ENCODE data around the gene TRIM54. TPM values are rescaled to one million over a fixed set of nuclear protein-coding genes. Genes with fewer than 3 reads are reported as not detected.

TRIM54 gene
- total and polyA plus RNA-seq, 2 of the 8 experiments (the other 6 are each of a cell fraction or from before 2014, with no cell fraction given): 3.9 to 5.8 TPM

DNA sequence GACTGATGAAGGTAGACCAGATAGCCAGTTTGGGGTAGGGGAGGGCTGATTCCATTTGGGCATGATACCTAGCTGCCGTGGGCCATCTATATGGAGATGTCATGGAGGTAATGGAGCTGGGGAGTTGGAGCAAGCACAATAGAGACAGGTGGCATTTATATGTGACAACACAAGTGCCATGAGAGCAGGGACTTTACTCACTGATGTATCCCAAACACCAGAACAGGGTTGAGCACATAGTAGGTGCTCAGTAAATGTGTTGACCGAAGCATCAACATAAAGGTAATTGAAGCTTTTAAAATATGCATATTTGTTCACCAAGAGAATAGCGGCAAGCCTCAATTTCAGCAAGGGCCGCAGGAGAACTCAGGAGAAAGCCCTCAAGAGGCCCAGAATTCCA lies 34.3 kb upstream of the TRIM54 start:
- TF ChIP-seq RXRA (IDR thresholded peaks at IDR 0.05; ENCODE audit: insufficient read depth, low read depth, low read length) (no peak), POLR2A (IDR thresholded peaks at IDR 0.05; ENCODE audit: control extremely low read depth in 1 of 2, low read depth in 2 of 2, low read length in 2 of 2) (peak; percentile 50 to 66), CHD2 (IDR thresholded peaks at IDR 0.05; ENCODE audit: low read length) (no peak), POLR2AphosphoS5 (IDR thresholded peaks at IDR 0.05; ENCODE audit: low read depth, low read length) (peak; percentile 49; the same call in 1 of the 2 replicates), HDAC6 (IDR thresholded peaks at IDR 0.05; ENCODE audit: low read depth, low read length) (no peak), SUZ12 (IDR thresholded peaks at IDR 0.05; ENCODE audit: low read length) (no peak), CREB1 (IDR thresholded peaks at IDR 0.05) (no peak), SP2 (IDR thresholded peaks at IDR 0.05; ENCODE audit: low read length) (no peak), KDM5A (IDR thresholded peaks at IDR 0.05; ENCODE audit: low read length) (no peak), KDM4A (IDR thresholded peaks at IDR 0.05; ENCODE audit: low read depth, low read length, severe bottlenecking) (no peak), RFX5 (IDR thresholded peaks at IDR 0.05; ENCODE audit: borderline replicate concordance, low read depth, low read length) (no peak)
- no peak overlapping the region for H2BK5ac ChIP-seq (ENCODE audit: low read depth, low read length)
- no peak overlapping the region for H3K4me3 ChIP-seq (ENCODE audit: extremely low read depth in 1 of 4, insufficient read depth in 2 of 4, low read depth in 3 of 4, low read length in 4 of 4)
- FAIRE-seq (no peak), DNase-seq (ENCODE audit: low read depth in 1 of 2, low spot score in 2 of 2) (no peak)
- no peak overlapping the region for H2BK12ac ChIP-seq (ENCODE audit: low read depth, low read length)
- no peaks in the 10 kb centered on the region for H3K79me1 ChIP-seq (ENCODE audit: low read depth, low read length)
- peaks cover 0 to 6% (median 2%) of the 10 kb centered on the region in 4 experiments; a peak in 5 of 7 replicates for H3K27me3 ChIP-seq (replicated peaks in 1 of 4; ENCODE audit: control insufficient read depth in 3 of 4, extremely low read depth in 1 of 4, insufficient read depth in 3 of 4, low read length in 3 of 4)
- no peak overlapping the region for H2BK20ac ChIP-seq (ENCODE audit: low read length)
- no peak overlapping the region for H3K4ac ChIP-seq (replicated peaks; ENCODE audit: insufficient read length, low read depth, low read length)
- H4K20me1 ChIP-seq (replicated peaks in 1 of 2; ENCODE audit: control insufficient read depth in 1 of 2, insufficient read depth in 2 of 2, low read length in 2 of 2): peaks cover 0 to 2% of the 10 kb centered on the region in 2 experiments
- no peak overlapping the region for H3K56ac ChIP-seq (replicated peaks; ENCODE audit: insufficient read length, low read depth, low read length)
- ChIA-PET CTCF (ENCODE audit: partially characterized antibody) (interaction anchor here (0.8 to 8.3 kb wide), 12 partner anchors 8 to 90 kb away, joined by 3 to 180 read pairs (median 6); partner anchors contain the start of genes DNAJC5G, TRIM54 and UCN), POLR2A (ENCODE audit: partially characterized antibody) (interaction anchor here (0.6 to 32.6 kb wide), 22 partner anchors 10 to 198 kb away, joined by 3 to 835 read pairs (median 9); partner anchors contain the start of genes ABHD1, ATRAID, CAD and DNAJC5G)
- H3K23me2 ChIP-seq (ENCODE audit: low read depth, low read length): no peaks in the 10 kb centered on the region; the same call in 1 of the 2 replicates
- H4K91ac ChIP-seq (replicated peaks; ENCODE audit: insufficient read length, low read length): no peak overlapping the region
- H3K9ac ChIP-seq (replicated peaks in 1 of 4; ENCODE audit: extremely low read depth in 1 of 4, low read depth in 3 of 4, low read length in 3 of 4): no peak overlapping the region
- H2AK5ac ChIP-seq (ENCODE audit: low read depth, low read length): no peak overlapping the region
- H3K79me2 ChIP-seq (ENCODE audit: control insufficient read depth in 1 of 2, insufficient read depth in 2 of 2, low read length in 2 of 2): no peaks in the 10 kb centered on the region
- no peak overlapping the region for H4K5ac ChIP-seq (ENCODE audit: insufficient read length, low read depth, low read length)
- WGBS, 2 experiments (ENCODE audit: extremely low coverage in 1 of 2, insufficient coverage in 1 of 2, insufficient read length in 1 of 2, insufficient replicate concordance in 2 of 2, low coverage in 1 of 2, low lambda C conversion rate in 2 of 2, missing lambda C conversion rate in 1 of 2): 75% methylated on average over 4 of the region's 4 CpGs; no CpG with 5 or more reads in 1 of the 2 experiments
- no peak overlapping the region for H3K4me2 ChIP-seq (ENCODE audit: insufficient read depth in 1 of 2, low read depth in 2 of 2, low read length in 2 of 2)
- peaks cover 9 to 18% (median 17%) of the 10 kb centered on the region in 4 experiments for H3K36me3 ChIP-seq (ENCODE audit: control insufficient read depth in 2 of 4, insufficient read depth in 4 of 4, low read length in 3 of 4)
- H3K18ac ChIP-seq (ENCODE audit: extremely low read depth, low read length): no peak overlapping the region
- no peak overlapping the region for H3K23ac ChIP-seq (ENCODE audit: insufficient read length)
- H2BK120ac ChIP-seq (replicated peaks; ENCODE audit: low read depth, low read length): no peak overlapping the region
- H2BK15ac ChIP-seq (ENCODE audit: low read length): no peak overlapping the region
- H2AFZ ChIP-seq (ENCODE audit: low read length): no peak overlapping the region
- H3K27ac ChIP-seq (ENCODE audit: low read depth, low read length): no peak overlapping the region
- H3K4me1 ChIP-seq (replicated peaks in 1 of 4; ENCODE audit: control insufficient read depth in 3 of 4, insufficient read depth in 4 of 4, low read length in 3 of 4): peaks cover 2 to 11% (median 6%) of the 10 kb centered on the region in 4 experiments
- H3K9me3 ChIP-seq (ENCODE audit: insufficient read depth in 2 of 2, low read depth in 1 of 2, low read length in 1 of 2): no peaks in the 10 kb centered on the region
- H3K14ac ChIP-seq (ENCODE audit: insufficient read length): no peak overlapping the region
- H4K8ac ChIP-seq (ENCODE audit: extremely low read depth, insufficient read depth, low read length): no peak overlapping the region

Measured in H1 (cell line).